SU-DHL-6 (cell line): ENCODE measurements around the gene ZFX.

Experiments used
- CTCF ChIP-seq: fragments of 200-600 bp; sonication (generic); IDR thresholded peaks from one replicate; pipeline ENCODE4 v1.5.1; 2017; ENCODE audit warnings: antibody characterized with exemption, mild to moderate bottlenecking, low read length, moderate library complexity; ENCODE audit not compliant: insufficient read depth, poor library complexity, severe bottlenecking
- EZH2phosphoT487 ChIP-seq: fragments of 200-600 bp; sonication (generic), shearing (Covaris generic); conservative IDR thresholded peaks from 2 replicates; pipeline ENCODE4 v1.6.1; 2018; ENCODE audit warnings: mild to moderate bottlenecking, antibody characterized with exemption, low read length, moderate library complexity, mixed read lengths

GRCh38 chrX:24153178-24153795 is 3.8 kb downstream of the ZFX start:
- TF ChIP-seq CTCF (no peak), EZH2phosphoT487 (no peak)
